Measurements from ENCODE around the gene ZNF619.
A peak's percentile ranks its signal among the peaks of the same experiment; 100 is the strongest.
"Not testable (repeated sequence)": the region's sequence is repeated elsewhere in the genome, so short reads cannot be mapped to it uniquely, and the experiment has no call there.

ZNF619 gene

GRCh38 chr3:40476478-40477470 is at the start of gene ZNF619:
Gene ZNF619, plus strand, starts transcription at chr3:40477122. Its CDS starts 858 bp downstream, at chr3:40477980.
- DNase-seq, result peak; percentile 60

GRCh38 chr3:40432793-40433192 is 44.1 kb upstream of the ZNF619 start:
- no peak for DNase-seq

- no peak for DNase-seq
Measured at GRCh38 chr3:40437889-40438288, 39.0 kb upstream of the ZNF619 start.

- DNase-seq, result no peak
Measured at GRCh38 chr3:40445062-40445461, 31.9 kb upstream of the ZNF619 start.

GRCh38 chr3:40445880-40446279 is 31.0 kb upstream of the ZNF619 start:
- DNase-seq, result no peak

GRCh38 chr3:40450438-40450837 is 26.5 kb upstream of the ZNF619 start:
- DNase-seq, result no peak

- no peak for DNase-seq
Measured at GRCh38 chr3:40451551-40451950, 25.4 kb upstream of the ZNF619 start.

- no peak for DNase-seq
Measured at GRCh38 chr3:40452057-40452456, 24.9 kb upstream of the ZNF619 start.

- DNase-seq, result no peak
Measured at GRCh38 chr3:40452562-40452875, 24.4 kb upstream of the ZNF619 start.

- peak; percentile 97 for DNase-seq
Measured at GRCh38 chr3:40452876-40453730, 23.8 kb upstream of the ZNF619 start.

- DNase-seq, result no peak
Measured at GRCh38 chr3:40453933-40454332, 23.0 kb upstream of the ZNF619 start.

- DNase-seq, result no peak
Measured at GRCh38 chr3:40455328-40455727, 21.6 kb upstream of the ZNF619 start.

- no peak for DNase-seq
Measured at GRCh38 chr3:40456279-40456939, 20.5 kb upstream of the ZNF619 start.

- DNase-seq, result peak; percentile 93
Measured at GRCh38 chr3:40456940-40457823, 19.7 kb upstream of the ZNF619 start, which contains the start of gene RPL14. Gene RPL14, plus strand, starts transcription at chr3:40457339. Its CDS starts 133 bp downstream, at chr3:40457472.

GRCh38 chr3:40458473-40458872 is 18.4 kb upstream of the ZNF619 start:
- DNase-seq, result no peak

- not testable (repeated sequence) for DNase-seq
Measured at GRCh38 chr3:40460481-40460880, 16.4 kb upstream of the ZNF619 start.

GRCh38 chr3:40461161-40461560 is 15.8 kb upstream of the ZNF619 start:
- DNase-seq, result no peak

- not testable (repeated sequence) for DNase-seq
Measured at GRCh38 chr3:40462838-40463237, 14.1 kb upstream of the ZNF619 start.

- no peak for DNase-seq
Measured at GRCh38 chr3:40463579-40463978, 13.3 kb upstream of the ZNF619 start.

- no peak for DNase-seq
Measured at GRCh38 chr3:40464339-40465110, 12.4 kb upstream of the ZNF619 start.

GRCh38 chr3:40465111-40465407 is 11.9 kb upstream of the ZNF619 start:
- DNase-seq, result no peak
